Fibroblast of lung (primary cell): Measurements from ENCODE around the gene ERGIC3. TPM values are rescaled to one million over a fixed set of nuclear protein-coding genes. Genes with fewer than 3 reads are reported as not detected.
"Not testable (repeated sequence)": the region's sequence is repeated elsewhere in the genome, so short reads cannot be mapped to it uniquely, and the experiment has no call there.

Experiments
- DNase-seq, 2 donors: peaks; one replicate each; pipeline versions ENCODE4 v3.0.0 to v3.0.0-alpha.2; 2010; ENCODE audit warnings: low read depth in 2 of 2
- H2AFZ ChIP-seq: 2 replicates; pipeline ENCODE4 v1.5.1; 2012; ENCODE audit warnings: low read length, control low read depth, inconsistent platforms
- H3K27ac ChIP-seq: 2 replicates; pipeline ENCODE4 v1.5.1; 2011; ENCODE audit warnings: low read length, control low read depth; ENCODE audit not compliant: insufficient read depth
- H3K27me3 ChIP-seq: 2 replicates; pipeline ENCODE4 v1.5.1; 2011; ENCODE audit warnings: mild to moderate bottlenecking, low read length; ENCODE audit not compliant: control insufficient read depth, insufficient read depth
- H3K36me3 ChIP-seq: 2 replicates; pipeline ENCODE4 v1.5.1; 2011; ENCODE audit warnings: low read length; ENCODE audit not compliant: control insufficient read depth, insufficient read depth
- H3K4me1 ChIP-seq: 2 replicates; pipeline ENCODE4 v1.5.1; 2011; ENCODE audit warnings: low read length; ENCODE audit not compliant: control insufficient read depth, insufficient read depth; ENCODE audit errors: extremely low read depth
- H3K4me2 ChIP-seq: 2 replicates; pipeline ENCODE4 v1.5.1; 2011; ENCODE audit warnings: low read length, control low read depth; ENCODE audit not compliant: insufficient read depth; ENCODE audit errors: extremely low read depth
- H3K4me3 ChIP-seq, 4 experiments: fragments of 200-600 bp in 1 of 4; sonication (generic) in 1 of 4; replicated peaks in 1 of 4; 2 replicates each; pipeline ENCODE4 v1.5.1; 2011 to 2016; ENCODE audit warnings: low read length in 4 of 4, low read depth in 3 of 4, mild to moderate bottlenecking in 3 of 4, control low read depth in 2 of 4, inconsistent platforms in 1 of 4, mixed read lengths in 1 of 4; ENCODE audit not compliant: insufficient read depth in 1 of 4; ENCODE audit errors: control extremely low read depth in 1 of 4
- H3K79me2 ChIP-seq: 2 replicates; pipeline ENCODE4 v1.5.1; 2012; ENCODE audit warnings: mild to moderate bottlenecking, low read length, inconsistent platforms; ENCODE audit not compliant: control insufficient read depth, insufficient read depth
- H3K9ac ChIP-seq: 2 replicates; pipeline ENCODE4 v1.5.1; 2011; ENCODE audit warnings: mild to moderate bottlenecking, low read length, control low read depth; ENCODE audit not compliant: insufficient read depth
- H3K9me3 ChIP-seq: 2 replicates; pipeline ENCODE4 v1.5.1; 2012; ENCODE audit warnings: low read depth, low read length; ENCODE audit not compliant: control insufficient read depth, insufficient read depth
- H4K20me1 ChIP-seq: 2 replicates; pipeline ENCODE4 v1.5.1; 2011; ENCODE audit warnings: low read length; ENCODE audit not compliant: control insufficient read depth, insufficient read depth; ENCODE audit errors: extremely low read depth
- CTCF ChIP-seq, 2 donors: IDR thresholded peaks in 1 of 2; conservative IDR thresholded peaks in 1 of 2; 1 replicate in 1 of 2; 2 replicates in 1 of 2; pipeline ENCODE4 v1.5.1; 2011 to 2012; ENCODE audit warnings: low read length in 2 of 2, control low read depth in 1 of 2, inconsistent platforms in 1 of 2, low read depth in 1 of 2, mild to moderate bottlenecking in 1 of 2
- EZH2 ChIP-seq: IDR thresholded peaks from 2 replicates; pipeline ENCODE4 v1.5.1; 2012; ENCODE audit warnings: low read length, control low read depth, mild to moderate bottlenecking; ENCODE audit errors: missing control alignments
- polyA plus RNA-seq, 2 donors: library from polyadenylated mRNA; depleted of rRNA in 1 of 2; stranded (reverse) in 1 of 2; unstranded in 1 of 2; fragments of >200 nt; gene quantifications; 2 replicates each; pipeline ENCODE4 v1.2.1, GENCODE V29; 2011 to 2012; ENCODE audit warnings: missing spikeins in 1 of 2
- total RNA-seq: library from RNA; depleted of rRNA; stranded (reverse); fragments of >200 nt; gene quantifications from 2 replicates; pipeline ENCODE4 v1.2.1, GENCODE V29; 2014

ERGIC3 gene
- total and polyA plus RNA-seq, 2 donors (not counting 1 experiment from before 2014, with no cell fraction given) = 335 to 355 TPM

- H3K4me3 ChIP-seq = no peak overlapping the region
- TF ChIP-seq CTCF (conservative IDR thresholded peaks at IDR 0.05 in 1 of 2, IDR thresholded peaks at IDR 0.05 in 1 of 2; ENCODE audit: low read depth in 1 of 2, low read length in 2 of 2) (no peak), EZH2 (no peak)
- no peak overlapping the region for H3K27ac ChIP-seq
- no peak for DNase-seq
- no peak overlapping the region for H3K9ac ChIP-seq
- no peaks in the 10 kb centered on the region for H3K27me3 ChIP-seq
- H4K20me1 ChIP-seq = no peaks in the 10 kb centered on the region
- no peak overlapping the region for H2AFZ ChIP-seq
- H3K36me3 ChIP-seq = no peaks in the 10 kb centered on the region
- H3K79me2 ChIP-seq = no peaks in the 10 kb centered on the region
- peaks cover 10% of the 10 kb centered on the region for H3K4me1 ChIP-seq
- H3K9me3 ChIP-seq = no peaks in the 10 kb centered on the region
- H3K4me2 ChIP-seq = no peak overlapping the region
Observed at GRCh38 chr20:35517125-35517524, 24.8 kb upstream of the ERGIC3 start.

GRCh38 chr20:35517767-35518166 lies 24.1 kb upstream of the ERGIC3 start:
- not testable (repeated sequence) for H3K27me3 ChIP-seq, H2AFZ ChIP-seq, H3K9ac ChIP-seq, H4K20me1 ChIP-seq, H3K79me2 ChIP-seq, H3K4me1 ChIP-seq, H3K4me2 ChIP-seq, H3K27ac ChIP-seq, H3K36me3 ChIP-seq, DNase-seq, H3K4me3 ChIP-seq, H3K9me3 ChIP-seq

- Histone ChIP-seq H3K4me1 (peaks cover 10% of the 10 kb centered on the region), H3K36me3 (no peaks in the 10 kb centered on the region), H3K9ac (no peak overlapping the region), H3K27me3 (no peaks in the 10 kb centered on the region), H3K4me2 (no peak overlapping the region), H3K79me2 (no peaks in the 10 kb centered on the region), H3K4me3 (no peak overlapping the region), H3K27ac (no peak overlapping the region), H3K9me3 (no peaks in the 10 kb centered on the region), H4K20me1 (no peaks in the 10 kb centered on the region), H2AFZ (no peak overlapping the region)
- DNase-seq = peak in 1 of 2 donors; percentile 30
- no peak for TF ChIP-seq CTCF (conservative IDR thresholded peaks at IDR 0.05 in 1 of 2, IDR thresholded peaks at IDR 0.05 in 1 of 2; ENCODE audit: low read depth in 1 of 2, low read length in 2 of 2)
- no peak for TF ChIP-seq EZH2
Observed at GRCh38 chr20:35518955-35519354, 22.9 kb upstream of the ERGIC3 start.
